LoVo (cell line): ENCODE results near the gene C12orf75.
A peak's percentile ranks its signal among the peaks of the same experiment; 100 is the strongest.
"Not testable (repeated sequence)": the region's sequence is repeated elsewhere in the genome, so short reads cannot be mapped to it uniquely, and the experiment has no call there.

Experiments used
- DNase-seq: peaks from one replicate; pipeline ENCODE4 v3.0.0-alpha.2; 2016; ENCODE audit warnings: low spot score

Gene C12orf75

DNA sequence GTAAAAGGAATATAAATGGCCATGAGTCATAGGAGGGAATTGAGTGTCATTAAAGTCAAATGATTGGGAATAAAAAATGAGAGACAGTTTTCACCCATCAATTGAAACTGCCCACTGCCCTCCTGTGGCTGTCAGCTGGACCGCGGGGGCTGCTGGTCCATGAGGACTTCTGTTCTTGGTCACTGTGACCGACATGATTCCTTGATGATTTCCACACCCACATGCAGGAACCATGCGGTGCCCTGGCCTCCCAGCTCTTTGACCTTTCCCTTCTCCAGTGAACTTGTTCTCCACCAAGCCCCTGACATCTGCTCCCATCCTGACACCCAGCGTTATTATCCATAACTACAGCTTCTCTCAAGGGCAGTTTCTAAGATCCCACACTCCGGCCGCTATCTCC, 48.4 kb downstream of the C12orf75 start:
- DNase-seq: no peak

DNA sequence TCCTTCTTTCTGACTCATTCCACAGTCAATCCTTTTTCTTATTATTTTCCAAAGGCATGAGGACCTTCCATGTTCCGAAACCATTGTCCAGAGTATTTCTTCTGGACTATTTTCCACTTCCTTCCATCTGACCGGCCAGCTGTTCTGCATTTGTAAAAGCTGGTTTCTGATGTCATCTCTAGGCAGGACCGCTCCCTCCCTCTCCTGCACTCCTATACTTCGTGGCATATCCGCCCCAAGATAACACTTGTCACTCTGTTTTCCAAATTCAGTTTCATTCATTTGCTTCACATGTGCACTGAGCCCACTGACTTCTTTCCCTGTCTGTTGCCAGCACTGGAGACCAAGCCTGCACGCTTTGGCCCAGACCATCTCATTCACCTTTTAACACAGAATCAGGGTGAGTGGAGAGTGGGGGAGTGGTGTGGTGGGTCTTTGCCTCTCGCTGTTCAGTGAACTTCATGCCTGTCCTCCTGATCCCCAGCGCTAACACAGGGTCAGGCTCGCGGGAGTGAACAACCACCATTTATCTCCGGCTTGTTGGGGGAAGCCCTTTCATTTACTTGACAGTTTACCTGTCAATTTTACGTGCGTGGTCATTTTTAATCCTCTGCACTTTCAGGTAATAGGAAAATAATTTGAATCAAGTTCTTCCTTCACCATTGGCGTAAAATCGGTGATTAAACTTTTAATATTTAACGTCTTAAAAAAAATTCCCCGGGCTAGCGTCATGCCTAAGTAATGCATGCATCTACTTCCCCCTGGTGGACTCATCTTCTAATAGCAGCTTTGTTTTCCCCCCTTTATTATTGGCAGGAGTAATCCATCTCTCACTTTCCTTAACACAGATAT, 52.5 kb downstream of the C12orf75 start:
- DNase-seq: peak; percentile 79

DNA sequence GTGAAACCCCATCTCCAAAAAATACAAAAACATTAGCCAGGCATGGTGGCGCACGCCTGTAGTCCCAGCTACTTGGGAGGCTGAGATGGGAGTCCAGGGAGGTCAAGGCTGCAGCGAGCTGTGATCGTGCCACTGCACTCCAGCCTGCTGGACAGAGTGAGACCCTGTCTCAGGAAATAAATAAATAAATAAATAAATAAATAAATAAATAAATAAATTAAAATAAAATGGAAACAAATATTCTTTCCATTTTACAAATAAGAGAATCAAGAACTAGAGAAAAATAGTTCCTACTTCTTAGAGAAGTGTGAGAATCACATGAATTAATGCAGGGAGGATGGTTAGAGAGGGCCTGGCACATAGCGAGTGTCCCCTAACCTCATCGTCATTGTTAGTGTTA, 53.7 kb downstream of the C12orf75 start:
- no peak for DNase-seq

DNA sequence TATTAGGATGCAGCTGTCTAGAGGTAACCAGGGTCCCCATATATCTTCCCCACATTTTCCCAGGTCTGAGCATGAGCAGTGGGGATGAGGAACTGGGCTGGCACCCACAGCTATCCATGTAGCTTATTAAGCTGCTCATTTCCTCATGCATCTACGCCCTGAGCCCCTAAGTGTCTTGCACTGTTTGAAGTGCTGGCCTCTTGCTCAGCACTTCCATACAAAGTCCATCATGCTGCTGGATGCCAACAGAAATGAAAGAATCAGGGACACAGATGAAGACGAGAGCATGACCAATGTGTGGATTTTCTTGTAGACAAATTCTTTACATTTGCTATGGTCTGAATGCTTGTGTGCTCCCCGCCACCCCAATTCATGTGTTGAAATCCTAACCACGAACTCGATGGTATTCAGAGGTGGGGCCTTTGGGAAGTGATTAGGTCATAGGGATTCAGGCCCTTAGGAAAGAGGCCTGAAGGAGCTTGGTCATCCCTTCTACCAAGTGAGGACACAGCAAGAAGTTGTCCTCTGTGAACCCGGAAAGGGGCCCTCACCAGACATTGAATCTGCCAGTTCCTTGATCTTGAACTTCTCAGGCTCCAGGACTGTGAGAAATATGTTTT, 54.5 kb downstream of the C12orf75 start:
- no peak for DNase-seq

DNA sequence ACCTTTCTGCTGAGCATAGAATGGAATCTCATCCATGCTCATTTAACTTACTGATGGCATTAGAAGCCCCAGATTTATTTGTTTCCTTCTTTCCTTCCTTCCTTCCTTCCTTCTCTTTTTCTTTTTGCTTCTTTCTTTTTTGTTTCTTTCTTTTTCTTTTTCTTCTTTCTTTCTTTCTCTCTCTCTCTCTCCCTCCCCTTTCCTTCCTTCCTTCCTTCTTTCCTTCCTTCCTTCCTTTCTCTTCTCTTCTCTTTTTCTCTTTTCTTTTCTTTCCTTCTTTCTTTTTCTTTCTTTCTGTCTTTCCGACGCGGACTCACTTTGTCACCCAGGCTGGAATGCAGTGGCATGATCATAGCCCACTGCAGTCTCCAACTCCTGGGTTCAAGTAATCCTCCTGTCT, 55.9 kb downstream of the C12orf75 start:
- no peak for DNase-seq

DNA sequence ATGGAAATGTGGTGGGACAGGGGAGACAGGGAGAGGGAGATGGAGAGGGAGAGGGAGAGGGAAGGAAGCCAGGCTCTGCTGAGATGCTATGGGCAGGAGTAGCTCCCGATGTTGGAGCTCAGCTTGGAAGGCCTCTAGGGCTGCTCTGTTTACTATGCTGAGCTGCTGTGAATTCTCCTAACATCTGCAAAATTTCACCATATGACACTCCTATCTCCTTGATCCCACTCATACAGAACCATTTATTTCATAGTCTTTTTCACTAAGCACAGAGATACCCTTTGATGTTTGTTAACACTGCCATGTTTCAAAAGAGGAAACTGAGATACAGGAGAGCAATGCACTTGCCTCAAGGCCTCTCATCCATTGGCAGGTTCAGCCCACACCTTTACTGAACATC, 60.7 kb downstream of the C12orf75 start:
- DNase-seq: no peak

DNA sequence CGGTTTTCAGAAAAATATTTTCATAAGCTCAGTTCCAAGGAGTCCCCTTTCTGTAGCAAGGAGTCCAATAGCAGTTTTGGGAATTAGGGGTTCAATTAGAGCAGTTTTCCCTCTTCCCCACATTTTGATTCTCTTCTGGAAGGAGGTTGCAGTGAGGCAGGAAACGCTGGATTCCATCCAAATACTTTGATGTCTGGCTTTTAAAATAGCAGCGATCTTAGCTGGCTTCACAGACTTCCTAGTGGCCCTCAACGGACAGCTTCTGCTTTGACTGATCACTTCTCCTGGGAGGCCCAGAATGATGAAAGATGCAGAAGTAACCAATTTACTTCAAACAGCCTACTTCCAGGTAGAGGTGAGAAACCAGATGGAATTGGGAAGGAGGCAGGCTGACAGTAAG, 63.1 kb downstream of the C12orf75 start:
- no peak for DNase-seq

DNA sequence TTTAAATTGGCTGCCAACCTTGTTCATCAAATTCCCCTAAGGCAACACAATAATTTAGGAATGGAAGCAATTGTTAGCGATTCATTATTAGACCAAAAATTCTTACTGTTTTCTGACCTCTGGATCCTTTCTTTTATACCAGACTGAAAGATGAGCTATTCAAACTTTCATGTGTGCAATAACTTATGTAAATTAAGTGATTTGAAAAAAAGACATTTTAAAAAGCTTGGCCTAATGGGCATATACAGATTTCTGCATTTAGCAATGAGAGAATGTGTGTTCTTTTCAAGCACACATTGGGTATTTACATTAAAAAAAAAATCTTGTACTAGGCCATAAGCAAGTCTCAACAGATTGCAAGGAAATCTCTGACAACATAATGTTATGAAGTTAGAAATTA, 65.5 kb downstream of the C12orf75 start:
- DNase-seq: no peak

DNA sequence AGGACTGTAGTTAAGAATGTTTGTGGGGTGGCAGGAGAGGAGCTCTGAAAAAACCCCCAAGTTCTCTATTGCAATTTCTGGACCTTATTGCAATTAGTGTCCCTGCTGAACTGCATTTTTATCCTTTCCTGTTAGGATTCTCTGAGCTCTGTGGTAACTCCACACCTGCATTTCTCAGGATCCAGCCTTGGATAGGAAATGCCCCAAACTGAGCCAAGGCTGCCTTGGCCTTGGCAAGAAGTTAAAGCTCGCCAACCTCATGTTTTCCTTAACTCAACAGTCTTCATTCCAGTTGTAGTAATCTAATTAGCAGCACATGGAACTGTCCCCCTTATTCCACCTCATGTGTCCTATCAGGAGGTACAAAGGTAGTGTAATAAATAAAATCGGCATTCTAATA, 66.5 kb downstream of the C12orf75 start:
- no peak for DNase-seq

DNA sequence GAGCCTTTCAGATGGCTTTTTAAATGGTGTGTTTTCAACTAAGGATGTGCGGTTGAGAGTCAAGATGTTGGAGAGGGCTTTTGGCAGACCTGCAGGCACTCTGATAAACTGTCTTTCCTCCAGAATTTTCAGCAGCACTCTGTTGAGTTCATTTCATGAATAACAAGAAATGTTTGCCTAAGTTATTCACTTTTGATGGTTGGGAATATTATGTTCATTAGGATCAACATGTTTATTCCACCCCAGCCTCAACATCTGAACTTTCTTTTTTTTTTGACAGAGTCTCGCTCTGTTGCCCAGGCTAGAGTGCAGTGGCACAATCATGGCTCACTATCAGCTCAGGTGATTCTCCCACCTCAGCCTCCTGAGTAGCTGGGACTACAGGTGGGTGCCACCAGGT, 68.4 kb downstream of the C12orf75 start:
- no peak for DNase-seq

DNA sequence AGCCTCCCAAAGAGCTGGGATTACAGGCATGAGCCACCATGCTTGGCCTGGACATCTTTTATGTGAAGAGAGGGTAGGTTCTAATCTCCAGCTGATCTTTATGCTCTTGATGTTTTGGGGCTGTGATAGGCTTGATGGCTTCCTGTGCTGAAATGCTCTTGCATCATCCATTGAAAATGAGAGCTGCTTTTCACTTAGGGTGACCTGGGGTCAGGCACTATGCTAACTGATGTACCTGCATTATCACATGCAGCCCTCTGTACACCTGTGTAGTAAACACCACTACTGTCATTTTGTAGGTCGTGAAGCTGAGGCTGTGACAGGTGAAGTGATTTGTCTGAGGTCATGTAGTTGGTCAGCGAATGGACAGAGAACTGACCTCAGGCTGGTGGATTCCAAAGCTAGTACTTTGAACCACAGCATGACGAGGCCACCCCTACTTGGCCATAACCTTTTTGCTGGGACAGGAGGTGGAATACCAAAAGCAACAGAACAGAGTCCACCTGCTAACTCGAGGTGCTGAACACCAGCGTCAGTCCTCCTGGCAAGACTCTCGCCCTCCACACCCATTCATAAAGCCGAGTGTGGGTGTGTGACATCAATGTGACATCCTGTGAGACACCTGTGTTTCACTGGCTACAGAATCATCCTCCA, 69.1 kb downstream of the C12orf75 start:
- no peak for DNase-seq

DNA sequence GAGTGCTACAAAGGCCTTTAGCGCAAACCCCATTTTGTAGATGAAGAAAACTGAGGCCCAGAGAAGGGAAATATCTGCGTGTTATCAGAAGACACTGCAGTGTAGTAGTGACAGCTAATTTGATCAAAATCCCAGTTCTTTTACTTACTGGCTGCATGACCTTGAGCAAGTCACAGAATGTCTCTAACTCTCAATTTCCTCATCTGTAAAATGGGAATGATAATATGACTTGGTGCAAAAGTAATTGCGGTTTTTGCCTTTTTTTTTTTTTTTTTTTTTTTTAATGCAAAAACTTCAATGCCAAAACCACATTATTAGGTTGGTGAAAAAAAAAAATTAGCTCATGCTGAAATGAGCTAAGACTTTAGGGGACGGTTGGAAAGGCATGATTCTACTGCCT, 69.7 kb downstream of the C12orf75 start:
- no peak for DNase-seq

DNA sequence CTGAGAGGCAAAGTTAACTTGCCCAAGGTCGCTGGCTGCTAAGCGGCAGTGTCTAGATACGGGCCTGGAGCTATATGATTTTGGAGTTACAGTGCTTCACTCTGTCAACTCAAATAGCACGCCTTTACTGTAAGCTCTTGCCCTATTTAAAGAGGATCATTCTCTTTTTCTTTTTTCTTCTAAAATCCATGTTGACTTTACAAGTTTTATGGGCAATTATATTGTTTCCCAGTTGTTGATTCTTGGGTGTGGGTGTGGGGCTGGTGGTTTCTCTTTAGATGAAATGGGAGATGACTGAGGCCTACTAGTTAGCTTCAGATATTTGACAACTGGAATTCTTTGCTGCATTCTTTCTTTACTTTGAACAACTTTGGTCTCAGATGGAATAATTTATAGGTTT, 70.7 kb downstream of the C12orf75 start:
- DNase-seq: no peak

DNA sequence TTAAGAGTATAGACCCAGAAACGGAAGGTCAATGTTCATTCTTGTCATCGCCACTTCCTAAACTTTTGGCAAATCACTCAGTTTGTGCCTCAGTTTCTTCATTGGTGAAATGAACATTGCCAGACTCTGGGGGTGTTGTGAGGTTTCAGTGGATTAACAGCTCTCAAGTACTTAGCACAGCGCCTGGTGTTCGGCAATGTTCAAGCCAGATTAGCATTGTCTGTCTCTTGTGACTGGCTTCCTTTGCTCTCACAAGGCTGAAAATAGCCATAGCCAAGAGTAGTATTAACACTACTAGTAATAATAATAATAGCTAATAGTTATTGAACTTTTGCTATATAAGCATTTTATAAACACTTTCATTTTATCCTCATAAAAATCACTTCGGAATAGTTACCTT, 71.9 kb downstream of the C12orf75 start:
- no peak for DNase-seq

DNA sequence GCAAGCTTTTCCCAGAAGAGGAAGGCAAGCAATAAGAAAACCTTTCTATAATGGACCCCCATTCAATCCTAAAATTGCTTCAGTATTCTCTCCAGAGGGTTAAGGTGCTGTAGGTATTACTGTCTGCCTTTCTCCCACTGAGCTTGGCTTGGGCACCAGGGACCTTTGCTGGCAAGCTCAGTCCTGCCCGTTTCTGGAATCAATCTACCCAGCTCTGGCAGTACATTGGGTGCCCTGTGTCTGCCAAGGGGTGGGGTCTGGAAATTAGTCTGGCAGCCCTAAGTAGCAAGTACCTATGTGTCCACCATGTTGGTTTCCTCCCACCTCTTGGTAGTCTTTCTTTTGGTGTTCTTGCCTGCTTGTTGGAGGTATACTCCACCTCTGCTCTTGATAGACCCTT, 72.6 kb downstream of the C12orf75 start:
- no peak for DNase-seq

DNA sequence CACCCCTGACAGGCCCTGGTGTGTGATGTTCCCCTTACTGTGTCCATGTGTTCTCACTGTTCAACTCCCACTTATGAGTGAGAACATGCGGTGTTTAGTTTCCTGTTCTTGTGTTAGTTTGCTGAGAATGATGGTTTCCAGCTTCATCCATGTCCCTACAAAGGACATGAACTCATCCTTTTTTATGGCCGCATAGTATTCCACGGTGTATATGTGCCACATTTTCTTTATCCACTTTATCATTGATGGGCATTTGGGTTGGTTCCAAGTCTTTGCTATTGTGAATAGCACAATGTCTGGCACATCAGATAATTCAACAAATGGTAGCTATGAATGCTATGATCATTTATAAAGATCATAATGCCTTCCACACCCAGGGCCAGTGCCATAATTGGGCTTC, 73.6 kb downstream of the C12orf75 start:
- not testable (repeated sequence) for DNase-seq

DNA sequence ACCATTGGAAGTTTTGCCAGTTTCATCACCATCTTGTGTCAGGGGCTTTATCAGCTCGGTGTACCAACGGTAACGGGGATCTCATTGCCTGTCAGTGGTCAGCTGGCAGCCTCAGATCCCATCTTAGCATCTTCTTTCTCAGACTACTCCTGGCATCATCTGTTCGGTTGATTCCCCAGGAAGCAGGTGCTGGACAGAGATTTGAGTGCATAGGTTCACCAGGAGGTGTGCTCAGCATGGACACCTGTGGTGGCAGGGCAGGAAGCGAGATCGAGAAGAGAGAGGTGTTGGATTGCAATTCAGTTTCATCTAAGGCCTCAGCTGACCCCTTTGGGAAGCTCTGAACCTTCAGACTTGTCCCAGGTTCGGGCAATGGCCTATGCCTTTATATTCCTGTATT, 76.0 kb downstream of the C12orf75 start:
- no peak for DNase-seq

DNA sequence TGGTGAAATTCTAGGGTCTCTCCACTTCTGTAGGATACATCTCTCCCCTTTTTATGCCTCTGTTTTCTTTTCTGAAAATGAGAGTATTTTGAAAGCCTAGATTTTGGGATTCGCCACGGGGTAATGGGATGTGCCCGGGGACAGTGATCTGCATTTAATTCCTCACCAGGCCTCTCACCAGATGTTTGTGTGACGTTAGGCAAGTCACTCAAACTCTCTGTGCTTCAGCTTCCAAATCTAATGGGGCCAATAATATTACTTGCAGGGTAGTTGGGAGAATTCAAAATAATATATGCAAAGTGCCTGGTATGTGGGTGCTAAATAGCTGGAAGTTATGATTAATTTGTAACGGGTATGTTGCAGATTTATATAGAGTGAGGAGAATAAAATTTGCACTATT, 78.8 kb downstream of the C12orf75 start:
- no peak for DNase-seq

DNA sequence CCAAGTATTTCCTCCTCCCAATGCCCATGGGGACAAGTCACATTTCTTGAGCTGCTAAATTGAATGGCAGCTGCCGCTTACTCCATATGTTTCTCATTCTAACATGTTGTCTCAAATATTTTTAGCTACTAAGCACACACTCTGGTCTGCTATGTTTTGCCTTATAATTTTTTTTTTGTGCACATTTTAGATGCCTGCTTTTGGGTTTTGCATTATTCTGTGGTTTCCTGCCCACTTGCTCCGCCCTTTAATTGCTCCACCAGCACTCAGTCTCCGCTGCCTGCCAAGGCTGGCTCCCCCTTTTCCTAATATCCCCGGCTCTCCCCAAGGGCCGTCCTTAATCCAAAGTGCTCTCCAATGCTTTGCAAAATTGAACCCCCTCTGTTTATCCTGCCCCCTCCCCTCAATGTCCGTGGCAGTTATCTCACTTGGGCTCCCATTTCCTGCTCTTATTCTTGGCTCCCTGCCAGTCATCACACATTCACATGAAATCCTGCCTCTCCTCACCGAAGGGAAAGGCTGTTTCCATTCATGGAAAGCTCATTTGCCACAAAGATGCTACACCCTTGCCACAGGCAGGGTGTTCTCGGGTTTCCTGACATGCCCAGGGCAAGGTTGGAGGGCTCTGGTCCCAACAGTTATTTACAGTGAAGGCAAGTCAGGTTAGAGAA, 79.4 kb downstream of the C12orf75 start:
- DNase-seq: peak; percentile 23

DNA sequence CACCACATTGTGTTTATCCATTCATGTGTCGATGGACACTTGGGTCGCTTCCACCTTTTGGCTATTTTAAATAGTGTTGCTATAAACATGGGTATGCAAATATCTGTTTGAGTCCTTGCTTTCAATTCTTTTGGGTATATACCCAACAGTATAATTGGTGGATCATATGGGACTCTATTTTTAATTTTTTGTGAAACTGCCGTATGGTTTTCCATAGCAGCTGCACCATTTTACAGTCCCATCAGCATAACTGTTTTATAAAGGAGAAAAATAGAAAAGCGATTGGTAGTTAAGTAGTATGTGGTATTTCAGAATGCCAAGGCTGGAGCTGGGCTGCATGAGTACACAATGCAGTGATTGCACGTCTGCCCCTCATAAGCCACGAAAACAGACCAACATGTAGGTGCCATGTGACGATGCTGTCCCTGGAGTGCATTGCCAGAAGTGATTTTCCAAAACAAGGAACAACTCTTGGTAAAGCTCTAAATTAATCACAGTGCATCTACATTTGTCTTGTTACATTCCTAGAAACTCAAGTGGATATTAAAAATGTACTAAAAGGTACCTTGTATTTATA, 83.5 kb downstream of the C12orf75 start:
- no peak for DNase-seq

DNA sequence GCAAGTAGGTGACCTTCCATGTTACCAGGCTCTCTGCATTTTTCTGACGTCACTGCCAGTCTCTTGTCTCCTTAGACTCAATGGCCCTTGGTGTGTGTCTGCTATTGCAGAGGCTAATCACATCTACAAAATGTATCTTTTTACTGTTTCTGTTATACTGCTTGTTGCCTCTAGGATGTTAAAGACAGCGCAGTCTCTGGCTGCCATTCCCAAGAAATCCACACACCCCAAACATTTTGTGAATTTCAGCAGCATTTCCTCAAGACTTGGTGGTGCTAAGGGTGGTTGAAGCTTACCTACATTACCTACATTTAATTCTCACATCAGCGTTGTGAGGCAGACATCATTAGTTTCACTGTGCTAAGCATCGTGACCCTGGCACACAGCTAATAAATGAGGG, 87.2 kb downstream of the C12orf75 start:
- DNase-seq: no peak

DNA sequence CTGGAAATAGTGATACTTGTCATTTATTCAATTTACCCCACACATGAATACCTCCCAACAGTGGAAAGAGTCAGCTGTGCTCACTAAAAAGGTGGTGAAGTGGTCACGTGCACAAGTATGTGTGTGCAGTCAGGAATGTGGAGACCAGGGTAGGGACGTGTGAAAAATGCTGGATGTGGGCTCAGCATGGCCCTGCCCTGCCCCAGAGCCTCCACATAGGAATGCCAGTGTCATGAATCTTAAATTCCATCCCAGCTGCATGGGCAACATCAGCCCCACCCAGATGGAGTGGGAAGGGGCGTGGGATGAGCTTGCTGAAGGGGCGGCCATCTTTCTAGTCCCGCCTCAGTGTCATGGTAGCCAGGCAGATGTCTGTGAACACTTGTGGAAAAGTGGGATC, 87.7 kb downstream of the C12orf75 start:
- peak; percentile 70 for DNase-seq
